DND-41 (cell line): ENCODE measurements around the gene SELL.

Experiments used
- ATAC-seq: fragments of 200-7000 bp; cut with Tn5 transposase; 3 replicates; pipeline ENCODE4 v1.9.1; 2021; ENCODE audit warnings: low read depth; ENCODE audit not compliant: insufficient read depth
- DNase-seq: peaks from one replicate; pipeline ENCODE4 v3.0.0-alpha.2; 2020
- H2AFZ ChIP-seq: 2 replicates; pipeline ENCODE4 v1.6.0; 2012; ENCODE audit warnings: low read depth, low read length
- H3K27ac ChIP-seq: 2 replicates; pipeline ENCODE4 v1.5.1; 2012; ENCODE audit warnings: low read length, inconsistent platforms
- H3K27me3 ChIP-seq: fragments of 200-600 bp; sonication (generic); 2 replicates; pipeline ENCODE4 v1.6.0; 2012; ENCODE audit warnings: low read length, mild to moderate bottlenecking, inconsistent platforms; ENCODE audit not compliant: insufficient read depth, poor library complexity
- H3K36me3 ChIP-seq: 2 replicates; pipeline ENCODE4 v1.5.1; 2012; ENCODE audit warnings: low read length, inconsistent platforms; ENCODE audit not compliant: insufficient read depth
- H3K4me1 ChIP-seq: 2 replicates; pipeline ENCODE4 v1.5.1; 2012; ENCODE audit warnings: mild to moderate bottlenecking, low read length; ENCODE audit not compliant: insufficient read depth
- H3K4me2 ChIP-seq: 2 replicates; pipeline ENCODE4 v1.6.0; 2012; ENCODE audit warnings: mild to moderate bottlenecking, moderate library complexity, low read length, inconsistent platforms; ENCODE audit not compliant: insufficient read depth
- H3K4me3 ChIP-seq, 2 experiments: fragments of 200-600 bp in 1 of 2; shearing (Covaris generic) in 1 of 2; 2 replicates each; pipeline ENCODE4 v1.5.1; 2012 to 2016; ENCODE audit warnings: inconsistent platforms in 2 of 2, low read length in 2 of 2, mild to moderate bottlenecking in 2 of 2, low read depth in 1 of 2, moderate library complexity in 1 of 2
- H3K79me2 ChIP-seq: 2 replicates; pipeline ENCODE4 v1.6.0; 2012; ENCODE audit warnings: low read length, inconsistent platforms; ENCODE audit not compliant: insufficient read depth
- H3K9ac ChIP-seq: 2 replicates; pipeline ENCODE4 v1.6.0; 2012; ENCODE audit warnings: low read depth, mild to moderate bottlenecking, inconsistent platforms, low read length, moderate library complexity
- H3K9me3 ChIP-seq: 2 replicates; pipeline ENCODE4 v1.5.1; 2012; ENCODE audit warnings: low read length, moderate library complexity, mild to moderate bottlenecking, inconsistent platforms; ENCODE audit not compliant: insufficient read depth, severe bottlenecking
- H4K20me1 ChIP-seq: 2 replicates; pipeline ENCODE4 v1.6.0; 2012; ENCODE audit warnings: low read length; ENCODE audit not compliant: insufficient read depth
- CTCF ChIP-seq: IDR thresholded peaks from 2 replicates; pipeline ENCODE4 v1.5.1; 2012; ENCODE audit warnings: borderline replicate concordance, low read length, moderate library complexity, mild to moderate bottlenecking; ENCODE audit not compliant: poor library complexity, severe bottlenecking; ENCODE audit errors: extremely low read depth
- EZH2 ChIP-seq: IDR thresholded peaks from 3 replicates; pipeline ENCODE4 v1.6.1; 2012; ENCODE audit warnings: borderline replicate concordance, low read depth, mild to moderate bottlenecking, moderate library complexity, low read length, inconsistent platforms; ENCODE audit not compliant: severe bottlenecking

The SELL gene

GRCh38 chr1:169704797-169705196 lies 6.6 kb downstream of the SELL start:
- H3K79me2 ChIP-seq = peaks cover 80% of the 10 kb centered on the region
- H2AFZ ChIP-seq = no peak overlapping the region
- H4K20me1 ChIP-seq = no peaks in the 10 kb centered on the region
- H3K4me1 ChIP-seq = peaks cover 100% of the 10 kb centered on the region
- TF ChIP-seq CTCF (no peak), EZH2 (no peak)
- DNase-seq (no peak), ATAC-seq (no peak)
- H3K36me3 ChIP-seq = peaks cover 93% of the 10 kb centered on the region
- peak overlapping the region; percentile 71 for H3K4me2 ChIP-seq
- peak overlapping the region; percentile 31 for H3K9ac ChIP-seq
- H3K9me3 ChIP-seq = no peaks in the 10 kb centered on the region
- no peaks in the 10 kb centered on the region for H3K27me3 ChIP-seq
- peak overlapping the region; percentile 93 for H3K27ac ChIP-seq
- peak overlapping the region in 1 of 2 experiments; percentile 25; a peak in 2 of 4 replicates for H3K4me3 ChIP-seq

DNA sequence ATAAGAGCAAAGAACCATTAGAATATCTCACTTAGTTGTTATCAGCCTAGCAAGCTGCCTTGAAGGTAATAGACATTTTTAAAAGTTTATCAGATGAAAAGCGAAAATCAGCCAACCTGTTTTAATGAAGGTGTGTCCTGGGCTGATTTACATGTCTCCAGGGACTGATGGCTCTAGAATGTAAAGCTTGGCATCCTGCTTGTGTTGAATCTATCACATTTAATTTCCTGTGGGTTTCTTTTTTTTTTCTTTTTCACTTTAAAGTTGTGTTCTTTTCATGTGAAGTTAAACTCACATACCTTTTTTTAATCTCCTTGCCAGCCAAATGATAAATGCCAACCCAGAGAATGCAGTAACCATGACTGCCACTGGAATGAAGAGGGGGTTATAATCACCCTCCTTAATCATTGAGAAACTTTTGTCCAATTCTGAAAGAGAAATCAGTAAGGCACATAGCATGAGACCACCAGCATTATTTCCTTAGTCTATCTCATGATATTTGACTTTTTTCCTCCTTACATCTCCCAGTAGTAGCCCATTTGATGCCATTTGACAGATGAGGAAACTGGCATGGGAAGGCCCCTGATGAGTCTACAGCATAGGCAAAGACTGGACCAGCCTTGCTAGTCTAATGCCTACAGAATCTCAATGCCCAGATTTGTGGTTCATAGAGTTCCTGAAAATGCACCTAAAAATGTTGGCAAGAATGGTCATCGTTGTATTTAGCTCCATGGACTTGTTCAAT lies 10.0 kb downstream of the SELL start:
- Histone ChIP-seq H3K36me3 (peaks cover 94% of the 10 kb centered on the region), H3K4me1 (peaks cover 100% of the 10 kb centered on the region), H3K9me3 (no peaks in the 10 kb centered on the region), H3K4me3 (no peak overlapping the region), H2AFZ (no peak overlapping the region), H3K79me2 (peaks cover 51% of the 10 kb centered on the region), H3K9ac (peak overlapping the region; percentile 11), H3K27ac (peak overlapping the region; percentile 93), H3K27me3 (no peaks in the 10 kb centered on the region), H4K20me1 (no peaks in the 10 kb centered on the region), H3K4me2 (peak overlapping the region; percentile 71)
- DNase-seq (no peak), ATAC-seq (peak; percentile 37; the same call in 2 of the 3 replicates)
- TF ChIP-seq EZH2 = no peak
- peak; percentile 16 for TF ChIP-seq CTCF

- peak overlapping the region; percentile 45 for H3K9ac ChIP-seq
- no peak for ATAC-seq
- H4K20me1 ChIP-seq = no peaks in the 10 kb centered on the region
- no peak overlapping the region for H2AFZ ChIP-seq
- peaks cover 89% of the 10 kb centered on the region for H3K36me3 ChIP-seq
- peak overlapping the region; percentile 35 for H3K4me2 ChIP-seq
- no peaks in the 10 kb centered on the region for H3K27me3 ChIP-seq
- H3K27ac ChIP-seq = peak overlapping the region; percentile 97
- H3K79me2 ChIP-seq = peaks cover 33% of the 10 kb centered on the region
- no peak for DNase-seq
- H3K4me1 ChIP-seq = peaks cover 100% of the 10 kb centered on the region
- H3K4me3 ChIP-seq = no peak overlapping the region
- H3K9me3 ChIP-seq = no peaks in the 10 kb centered on the region
- peak; percentile 36 for TF ChIP-seq CTCF
- no peak for TF ChIP-seq EZH2
Measured at GRCh38 chr1:169699707-169700106, 11.7 kb downstream of the SELL start.
